ENCODE measurements around the gene CTIF. TPM values are rescaled to one million over a fixed set of nuclear protein-coding genes. Genes with fewer than 3 reads are reported as not detected.

Gene CTIF
- total RNA-seq, 1 donor from 2014 or later: 137 TPM

- no peak overlapping the region for H3K4me3 Mint-ChIP-seq (ENCODE audit: unreplicated experiment)
- peak; percentile 14 for DNase-seq
- H3K27me3 Mint-ChIP-seq (ENCODE audit: unreplicated experiment): peaks cover 8% of the 10 kb centered on the region
- peaks cover 12% of the 10 kb centered on the region for H3K9me3 Mint-ChIP-seq (ENCODE audit: unreplicated experiment)
- H3K4me1 Mint-ChIP-seq (ENCODE audit: low read depth, unreplicated experiment): peaks cover 21% of the 10 kb centered on the region
- no peak overlapping the region for H3K27ac Mint-ChIP-seq (ENCODE audit: unreplicated experiment)
- no peak for TF ChIP-seq CTCF (IDR thresholded peaks at IDR 0.05; ENCODE audit: partially characterized antibody, unreplicated experiment)
- peaks cover 19% of the 10 kb centered on the region for H3K36me3 Mint-ChIP-seq (ENCODE audit: unreplicated experiment)
These were observed 288.7 kb downstream of the CTIF start for GRCh38 chr18:48827291-48828193.

- Mint-ChIP-seq H3K4me3 (ENCODE audit: unreplicated experiment) (no peak overlapping the region), H3K4me1 (ENCODE audit: low read depth, unreplicated experiment) (peaks cover 27% of the 10 kb centered on the region), H3K27ac (ENCODE audit: unreplicated experiment) (no peak overlapping the region), H3K9me3 (ENCODE audit: unreplicated experiment) (peaks cover 10% of the 10 kb centered on the region), H3K36me3 (ENCODE audit: unreplicated experiment) (peaks cover 14% of the 10 kb centered on the region), H3K27me3 (ENCODE audit: unreplicated experiment) (peaks cover 8% of the 10 kb centered on the region)
- no peak for DNase-seq
- TF ChIP-seq CTCF (IDR thresholded peaks at IDR 0.05; ENCODE audit: partially characterized antibody, unreplicated experiment): no peak
These were observed 289.3 kb downstream of the CTIF start for GRCh38 chr18:48828194-48828545.

GRCh38 chr18:48828691-48829442 lies 290.0 kb downstream of the CTIF start:
- Mint-ChIP-seq H3K4me3 (ENCODE audit: unreplicated experiment) (no peak overlapping the region), H3K4me1 (ENCODE audit: low read depth, unreplicated experiment) (peaks cover 27% of the 10 kb centered on the region), H3K27me3 (ENCODE audit: unreplicated experiment) (peaks cover 7% of the 10 kb centered on the region), H3K9me3 (ENCODE audit: unreplicated experiment) (peaks cover 8% of the 10 kb centered on the region), H3K36me3 (ENCODE audit: unreplicated experiment) (peaks cover 7% of the 10 kb centered on the region), H3K27ac (ENCODE audit: unreplicated experiment) (peak overlapping the region; percentile 43)
- no peak for TF ChIP-seq CTCF (IDR thresholded peaks at IDR 0.05; ENCODE audit: partially characterized antibody, unreplicated experiment)
- peak; percentile 21 for DNase-seq

DNA sequence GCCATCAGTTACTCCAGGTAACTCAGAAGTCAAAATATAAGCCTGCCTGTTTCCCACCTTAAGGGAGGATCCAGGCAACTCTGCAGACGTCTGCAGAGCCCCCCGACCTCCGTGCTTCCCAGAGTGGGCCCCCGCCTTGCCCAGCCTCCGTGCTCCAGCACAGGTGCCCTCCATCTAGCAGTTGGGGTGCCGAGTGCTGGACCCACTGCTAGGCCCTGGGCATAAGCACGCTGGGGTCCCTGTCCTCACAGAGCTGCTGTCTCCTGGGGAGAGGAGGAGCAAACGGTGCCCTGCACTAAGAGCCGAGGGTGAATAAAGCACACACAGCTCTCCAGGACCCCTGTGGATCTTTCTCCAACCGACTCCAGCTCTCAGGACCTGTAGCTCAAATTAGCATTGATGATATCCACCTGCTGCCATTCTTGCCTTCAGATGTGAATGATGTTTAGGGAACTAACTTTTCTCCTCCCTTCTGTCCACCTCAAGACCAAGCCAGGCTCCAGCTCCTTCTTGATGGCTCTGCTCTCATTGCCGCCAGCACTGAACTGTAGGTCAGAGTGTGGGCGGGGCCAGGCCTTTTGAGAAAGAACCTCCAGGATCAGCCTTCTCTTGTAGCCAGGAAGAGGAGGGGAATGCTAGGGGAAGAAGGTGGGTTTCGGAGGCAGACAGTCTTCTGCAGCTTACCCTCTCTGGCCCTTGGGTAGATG lies 290.8 kb downstream of the CTIF start:
- Mint-ChIP-seq H3K4me3 (ENCODE audit: unreplicated experiment) (peak overlapping the region; percentile 78), H3K36me3 (ENCODE audit: unreplicated experiment) (no peaks in the 10 kb centered on the region), H3K27me3 (ENCODE audit: unreplicated experiment) (peaks cover 6% of the 10 kb centered on the region), H3K9me3 (ENCODE audit: unreplicated experiment) (peaks cover 6% of the 10 kb centered on the region), H3K27ac (ENCODE audit: unreplicated experiment) (no peak overlapping the region), H3K4me1 (ENCODE audit: low read depth, unreplicated experiment) (peaks cover 27% of the 10 kb centered on the region)
- TF ChIP-seq CTCF (IDR thresholded peaks at IDR 0.05; ENCODE audit: partially characterized antibody, unreplicated experiment): no peak
- peak; percentile 42 for DNase-seq
